Epithelial cell of proximal tubule (primary cell): ENCODE results near the gene BARHL2. TPM values are rescaled to one million over a fixed set of nuclear protein-coding genes. Genes with fewer than 3 reads are reported as not detected.

Source experiments
- DNase-seq: peaks from one replicate; pipeline ENCODE4 v3.0.0-alpha.2; 2011; ENCODE audit warnings: low read depth
- H3K4me3 ChIP-seq: 2 replicates; pipeline ENCODE4 v1.5.1; 2011; ENCODE audit warnings: low read depth, mild to moderate bottlenecking, low read length
- CTCF ChIP-seq: conservative IDR thresholded peaks from 2 replicates; pipeline ENCODE4 v1.5.1; 2012; ENCODE audit warnings: low read depth, mild to moderate bottlenecking, low read length
- total RNA-seq: library from RNA; depleted of rRNA; stranded (reverse); fragments of >200 nt; gene quantifications from 2 replicates; pipeline ENCODE4 v1.2.3, GENCODE V29; 2015

Gene BARHL2
- total RNA-seq, 1 donor from 2014 or later: not detected

- no peak for DNase-seq
- no peak overlapping the region for H3K4me3 ChIP-seq
- TF ChIP-seq CTCF: no peak
Measured at GRCh38 chr1:90719330-90720144, 2.4 kb upstream of the BARHL2 start.

GRCh38 chr1:90718411-90719329 lies 1.6 kb upstream of the BARHL2 start:
- no peak for TF ChIP-seq CTCF
- H3K4me3 ChIP-seq: no peak overlapping the region
- no peak for DNase-seq

DNA sequence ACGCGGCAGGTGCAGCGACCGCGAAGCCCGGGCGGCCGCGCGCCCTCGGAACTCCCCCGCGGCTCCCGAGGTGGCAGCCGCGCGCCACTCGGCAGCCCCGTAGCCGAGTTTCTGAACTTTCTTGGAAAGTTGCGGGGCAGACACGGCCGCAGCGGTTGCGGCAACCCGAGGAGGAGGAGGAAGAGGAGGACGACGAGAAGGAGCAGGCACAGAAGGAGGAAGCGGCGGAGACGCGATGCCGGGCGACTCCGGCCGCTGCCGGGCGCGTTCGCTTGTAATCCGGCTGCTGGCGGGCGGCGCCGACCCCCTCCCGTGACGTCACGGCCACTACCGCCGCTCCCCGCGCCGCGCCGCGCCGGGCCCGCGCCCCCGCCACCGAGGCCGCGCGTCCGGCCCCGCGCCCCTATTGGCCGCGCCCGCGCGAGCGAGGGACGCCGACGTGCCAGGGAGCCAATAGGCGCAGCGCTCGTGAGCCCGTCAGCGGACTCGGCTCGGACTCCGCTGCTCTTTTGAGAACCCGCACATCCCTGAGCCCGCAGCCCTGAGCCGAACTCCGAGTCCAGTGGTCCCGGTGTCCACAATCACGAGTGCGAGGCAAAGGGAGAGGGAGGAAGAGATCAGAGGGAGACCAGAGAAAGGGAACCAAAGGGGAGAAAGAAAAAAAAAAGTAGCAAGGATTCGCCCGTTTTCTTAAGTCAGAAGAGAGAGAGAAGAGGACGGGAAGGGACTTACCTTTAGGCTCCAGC lies 736 bp upstream of the BARHL2 start:
- H3K4me3 ChIP-seq: no peak overlapping the region
- no peak for DNase-seq
- TF ChIP-seq CTCF: no peak

- TF ChIP-seq CTCF: no peak
- no peak overlapping the region for H3K4me3 ChIP-seq
- DNase-seq: no peak
Measured at GRCh38 chr1:90717356-90717664, 208 bp upstream of the BARHL2 start.

DNA sequence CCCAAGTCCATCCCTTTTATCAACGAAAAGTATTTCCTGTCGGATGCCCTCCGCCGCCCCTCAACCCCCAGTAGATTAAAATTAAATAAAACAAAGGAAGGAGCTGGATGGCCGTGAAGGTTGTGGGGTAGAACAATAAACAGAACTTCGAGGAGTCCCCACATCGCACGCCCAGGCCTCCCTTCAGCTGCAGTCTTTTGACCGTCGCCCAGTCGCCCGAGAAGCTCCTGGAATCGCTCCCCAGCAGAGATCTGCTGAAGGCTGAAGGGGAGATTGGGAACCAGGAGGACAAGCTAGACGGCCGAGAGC lies 905 bp downstream of the BARHL2 start:
- no peak for TF ChIP-seq CTCF
- no peak for DNase-seq
- H3K4me3 ChIP-seq: no peak overlapping the region

DNA sequence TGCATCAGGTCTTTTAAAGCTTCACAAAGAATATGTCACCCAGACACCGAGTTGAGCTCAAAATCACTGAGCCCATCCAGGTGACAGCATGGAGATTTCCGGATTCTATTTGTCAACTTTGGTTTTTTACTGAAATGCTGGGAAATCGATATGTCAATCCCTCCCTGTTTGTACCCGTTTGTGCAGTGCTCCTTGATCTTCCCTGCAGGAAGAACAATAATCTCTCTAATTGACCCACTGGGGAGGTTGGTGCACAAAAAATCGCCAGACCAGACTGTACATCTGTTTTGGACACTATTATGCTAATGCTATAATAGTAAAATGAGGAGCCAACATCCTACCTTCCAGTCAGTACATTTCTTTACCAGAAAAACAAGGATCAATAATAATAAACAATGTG lies 1.8 kb downstream of the BARHL2 start:
- DNase-seq: no peak
- no peak overlapping the region for H3K4me3 ChIP-seq
- no peak for TF ChIP-seq CTCF
